GM04503 (cell line): ENCODE results near the gene GTPBP6.
"Not testable (repeated sequence)": the region's sequence is repeated elsewhere in the genome, so short reads cannot be mapped to it uniquely, and the experiment has no call there.

Experiments used
- DNase-seq: peaks from one replicate; pipeline ENCODE4 v3.0.0-alpha.2; 2012; ENCODE audit warnings: low read depth

GTPBP6 gene

GRCh38 chrX:262381-262909, 56.2 kb downstream of the GTPBP6 start:
- DNase-seq: no peak

GRCh38 chrX:261919-262352, 56.7 kb downstream of the GTPBP6 start:
- DNase-seq: no peak

GRCh38 chrX:261167-261918, 57.3 kb downstream of the GTPBP6 start:
- no peak for DNase-seq

- DNase-seq: no peak
Observed at GRCh38 chrX:259692-260355, 58.8 kb downstream of the GTPBP6 start.

- DNase-seq: no peak
Observed at GRCh38 chrX:258291-259040, 60.1 kb downstream of the GTPBP6 start.

- DNase-seq: no peak
Observed at GRCh38 chrX:257681-258289, 60.8 kb downstream of the GTPBP6 start.

GRCh38 chrX:257054-257453, 61.5 kb downstream of the GTPBP6 start:
- DNase-seq: not testable (repeated sequence)

GRCh38 chrX:255923-256331, 62.7 kb downstream of the GTPBP6 start:
- no peak for DNase-seq
